Activated T-cell treated with anti-CD3 and anti-CD28 coated beads, Interleukin-2, amount 50 U/mL, for 1 hour (primary cell): ENCODE data around the gene GLMP.

Experiments
- DNase-seq: peaks from one replicate; pipeline ENCODE4 v3.0.0-alpha.2; 2020

GLMP gene

GRCh38 chr1:156285437-156285836, 10.0 kb downstream of the GLMP start:
- DNase-seq = no peak

GRCh38 chr1:156284757-156285156, 10.7 kb downstream of the GLMP start:
- DNase-seq = no peak

- DNase-seq = no peak
These were observed 11.4 kb downstream of the GLMP start, which contains the start of gene TMEM79 for GRCh38 chr1:156284112-156284511. Gene TMEM79 (plus strand): TSS chr1:156284325. CDS start chr1:156285227, 902 bp downstream.

- no peak for DNase-seq
These were observed 12.0 kb downstream of the GLMP start for GRCh38 chr1:156283521-156283920.

GRCh38 chr1:156282479-156283222, 12.8 kb downstream of the GLMP start, which contains the start of gene SMG5:
Gene SMG5 (minus strand): TSS chr1:156282825. CDS start chr1:156282680, 145 bp downstream.
- DNase-seq = peak; percentile 93

GRCh38 chr1:156281693-156282478, 13.6 kb downstream of the GLMP start:
- no peak for DNase-seq

- no peak for DNase-seq
These were observed 14.2 kb downstream of the GLMP start for GRCh38 chr1:156281281-156281680.

- DNase-seq = no peak
These were observed 15.6 kb downstream of the GLMP start for GRCh38 chr1:156279837-156280236.

- no peak for DNase-seq
These were observed 18.5 kb downstream of the GLMP start for GRCh38 chr1:156276966-156277381.

- DNase-seq = no peak
These were observed 18.9 kb downstream of the GLMP start for GRCh38 chr1:156276532-156276931.

- DNase-seq = no peak
These were observed 25.2 kb downstream of the GLMP start for GRCh38 chr1:156270314-156270713.

- DNase-seq = no peak
These were observed 27.1 kb downstream of the GLMP start for GRCh38 chr1:156268336-156268735.

GRCh38 chr1:156266051-156266450, 29.4 kb downstream of the GLMP start:
- no peak for DNase-seq

GRCh38 chr1:156263288-156263655, 32.2 kb downstream of the GLMP start:
- DNase-seq = no peak

GRCh38 chr1:156262461-156263287, 32.8 kb downstream of the GLMP start:
- DNase-seq = no peak

GRCh38 chr1:156260896-156261295, 34.6 kb downstream of the GLMP start:
- DNase-seq = no peak

- DNase-seq = no peak
These were observed 35.7 kb downstream of the GLMP start for GRCh38 chr1:156259805-156260204.

GRCh38 chr1:156258859-156259258, 36.6 kb downstream of the GLMP start:
- DNase-seq = no peak

GRCh38 chr1:156257711-156258110, 37.8 kb downstream of the GLMP start:
- DNase-seq = no peak

- no peak for DNase-seq
These were observed 41.8 kb downstream of the GLMP start for GRCh38 chr1:156253634-156254033.

GRCh38 chr1:156251527-156251926, 44.0 kb downstream of the GLMP start:
- DNase-seq = no peak

GRCh38 chr1:156249593-156249992, 45.9 kb downstream of the GLMP start:
- no peak for DNase-seq

- DNase-seq = no peak
These were observed 47.2 kb downstream of the GLMP start for GRCh38 chr1:156248323-156248683.
